GM19438 (cell line): ENCODE results near the gene TMEM120A.

Experiments
- ATAC-seq: cut with Tn5 transposase; IDR thresholded peaks from one replicate; pipeline ENCODE4 v1.9.1; 2021; ENCODE audit warnings: low read depth; ENCODE audit not compliant: unreplicated experiment

Gene TMEM120A

DNA sequence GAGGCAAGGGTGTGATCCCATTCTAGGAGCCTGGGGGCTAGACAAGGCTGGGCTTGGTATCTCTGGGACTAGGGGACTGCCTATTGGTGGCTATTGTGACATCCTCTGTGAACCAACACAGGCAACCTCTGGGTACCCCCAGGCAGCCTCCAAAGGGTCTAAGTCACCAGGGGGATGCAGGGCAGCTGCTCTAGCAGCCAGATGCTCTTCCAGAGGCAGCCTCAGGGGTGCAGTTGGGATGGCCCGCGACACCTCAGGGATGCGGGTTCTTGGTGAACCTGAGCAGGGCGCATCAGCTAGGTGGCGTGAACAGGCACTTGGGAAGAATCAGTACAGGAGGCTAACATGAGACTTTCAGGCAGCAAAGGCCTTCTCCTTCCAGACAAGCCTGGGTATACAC, 1.6 kb upstream of the TMEM120A start:
- ATAC-seq: no peak

DNA sequence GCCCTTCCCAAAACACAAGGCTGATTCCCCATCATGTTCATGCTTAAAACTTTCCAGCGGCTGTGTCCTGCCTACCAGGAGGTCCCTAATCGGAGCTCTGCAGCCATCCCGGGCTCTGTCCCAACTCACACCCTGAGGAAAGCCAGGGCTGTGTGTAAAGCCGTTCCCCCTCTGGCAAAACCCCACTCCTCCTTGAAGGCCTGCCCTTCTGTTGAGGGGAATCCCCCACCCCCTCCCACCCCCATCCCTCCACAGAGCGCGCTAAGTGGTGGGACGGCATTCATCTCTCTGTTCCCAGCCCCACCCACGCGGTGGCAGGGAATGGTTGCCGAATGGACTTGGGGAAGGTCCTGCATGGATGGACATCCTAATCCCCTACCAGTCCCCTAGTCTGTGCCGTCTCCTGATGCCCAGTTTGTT, 667 bp upstream of the TMEM120A start:
- ATAC-seq: no peak

DNA sequence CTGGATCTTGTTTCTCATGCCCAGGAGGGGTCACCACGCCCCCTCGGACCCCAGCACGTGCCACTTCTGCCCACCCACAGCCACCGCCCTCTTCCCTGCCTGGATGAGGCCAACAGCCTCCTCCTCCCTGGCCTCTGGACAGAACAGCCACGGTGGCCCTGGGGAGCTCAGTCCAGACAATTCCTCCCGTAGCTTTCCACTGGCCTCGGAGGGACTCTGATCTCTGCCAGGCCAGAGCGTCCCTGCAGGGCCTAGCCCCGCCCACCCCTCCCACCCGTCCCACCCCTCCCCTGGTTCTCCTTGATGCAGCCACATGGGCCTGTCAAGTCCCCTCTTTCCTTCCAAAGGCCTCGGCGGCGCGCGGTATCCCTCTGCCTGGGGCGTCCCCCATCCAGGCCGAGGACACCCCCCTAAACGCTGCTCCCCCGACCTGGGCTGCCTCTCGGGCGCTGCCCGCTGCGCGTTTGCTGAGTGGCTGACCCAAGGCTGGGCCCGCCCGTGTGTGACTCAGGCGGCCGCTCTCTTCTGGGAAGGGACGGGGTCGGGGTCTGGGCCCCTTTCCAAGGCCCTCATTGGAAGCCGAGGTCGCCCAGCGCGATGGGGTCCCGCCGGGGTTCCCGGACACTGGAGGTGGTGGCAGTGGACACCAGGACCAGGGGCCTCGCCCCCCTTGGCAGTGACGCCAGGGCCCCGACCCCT, 557 bp downstream of the TMEM120A start:
- peak; percentile 3 for ATAC-seq

DNA sequence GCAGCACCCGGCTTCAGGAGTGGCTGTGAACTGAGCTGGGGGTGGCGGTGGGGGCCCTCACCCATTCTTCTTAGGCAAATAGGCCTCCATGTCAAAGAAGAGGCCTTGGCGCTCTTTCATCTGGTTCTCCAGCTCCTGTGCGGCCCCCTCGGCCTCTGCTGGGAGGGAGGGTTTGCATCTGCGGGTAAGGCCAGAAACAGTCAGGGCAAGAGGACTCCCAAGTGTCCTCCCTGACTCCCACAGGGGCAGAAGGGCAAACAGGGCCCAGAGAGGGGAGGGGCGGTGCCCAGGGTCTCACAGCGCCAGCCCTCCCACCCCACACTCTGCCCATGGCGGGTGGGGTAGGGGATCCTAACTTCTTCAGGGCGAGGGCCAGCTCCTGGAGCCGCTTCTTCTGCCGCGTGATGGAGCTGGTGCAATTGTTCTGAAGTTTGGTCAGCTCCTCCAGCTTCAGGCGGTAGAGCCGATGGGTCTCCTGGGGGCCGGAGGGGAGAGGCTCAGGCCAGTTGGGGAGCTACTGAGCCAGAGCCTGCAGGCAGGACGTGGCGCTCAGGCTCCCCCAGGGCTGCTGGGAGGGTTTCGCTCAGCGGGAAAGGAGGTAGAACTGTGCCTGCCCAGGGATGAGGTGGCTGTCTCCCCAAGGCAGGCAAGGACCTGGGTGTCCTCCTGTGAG, 2.2 kb downstream of the TMEM120A start:
- no peak for ATAC-seq

DNA sequence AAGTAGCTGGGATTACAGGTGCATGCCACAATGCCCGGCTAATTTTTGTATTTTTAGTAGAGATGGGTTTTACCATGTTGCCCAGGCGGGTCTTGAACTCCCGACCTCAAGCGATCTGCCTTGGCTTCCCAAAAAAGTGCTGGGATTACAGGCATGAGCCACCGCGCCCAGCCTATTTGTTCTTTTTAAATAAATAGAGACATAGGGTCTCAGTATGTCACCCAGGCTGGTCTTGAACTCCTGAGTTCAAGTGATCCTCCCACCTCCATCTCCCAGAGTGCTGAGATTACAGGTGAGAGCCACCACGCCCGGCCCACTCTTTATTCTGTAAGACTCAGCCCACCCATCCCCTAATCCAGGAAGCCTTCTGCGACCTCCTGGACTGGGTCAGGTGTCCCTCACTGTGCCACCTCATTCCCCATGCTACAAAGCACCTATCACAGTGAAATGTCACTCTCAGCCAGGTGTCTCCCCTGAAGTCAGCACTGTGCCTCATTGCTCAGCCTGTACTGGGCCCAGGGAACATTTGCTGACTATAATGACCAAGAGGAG, 2.8 kb downstream of the TMEM120A start:
- ATAC-seq: no peak

DNA sequence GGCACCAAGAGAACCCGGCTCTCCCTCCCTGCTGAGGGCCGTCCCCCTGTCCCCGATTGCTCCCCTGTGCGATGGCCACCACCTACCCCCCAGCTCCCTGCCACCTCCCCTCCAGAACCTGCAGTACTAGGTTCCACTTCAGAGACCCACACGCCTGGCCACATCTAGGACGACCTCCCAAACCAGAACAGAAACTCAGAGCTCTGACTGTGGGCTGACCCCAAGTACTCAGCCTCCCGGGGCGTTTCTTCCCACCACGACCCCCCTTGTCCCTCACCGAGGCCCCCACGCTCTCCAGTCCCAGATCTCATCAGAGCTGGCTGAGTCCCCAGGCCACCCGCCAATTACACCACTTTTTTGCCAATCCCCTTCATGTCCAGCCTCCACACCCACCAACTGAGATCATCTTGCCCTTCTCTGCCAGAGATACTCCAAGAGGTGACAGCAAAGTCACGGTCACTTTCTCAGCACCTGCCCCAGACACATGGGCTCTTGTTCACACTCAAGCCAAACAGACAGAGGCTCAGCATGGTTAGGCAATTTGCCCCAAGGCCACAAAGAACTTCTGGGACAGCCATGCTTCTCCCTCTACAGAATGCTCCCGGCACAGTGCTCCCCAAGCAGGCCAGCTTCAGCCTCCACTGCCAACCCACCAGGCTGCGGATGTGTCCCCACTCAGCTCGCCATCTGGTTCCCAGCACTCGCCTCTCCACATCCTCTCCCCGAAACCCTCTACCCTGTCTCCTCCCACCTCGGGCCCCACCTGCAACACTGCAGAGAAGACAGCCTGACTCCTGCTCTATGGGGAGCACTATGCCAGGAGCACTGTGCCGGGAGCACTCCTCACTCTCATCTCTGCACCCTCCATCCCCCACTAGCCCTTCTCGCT, 4.7 kb downstream of the TMEM120A start:
- ATAC-seq: no peak

DNA sequence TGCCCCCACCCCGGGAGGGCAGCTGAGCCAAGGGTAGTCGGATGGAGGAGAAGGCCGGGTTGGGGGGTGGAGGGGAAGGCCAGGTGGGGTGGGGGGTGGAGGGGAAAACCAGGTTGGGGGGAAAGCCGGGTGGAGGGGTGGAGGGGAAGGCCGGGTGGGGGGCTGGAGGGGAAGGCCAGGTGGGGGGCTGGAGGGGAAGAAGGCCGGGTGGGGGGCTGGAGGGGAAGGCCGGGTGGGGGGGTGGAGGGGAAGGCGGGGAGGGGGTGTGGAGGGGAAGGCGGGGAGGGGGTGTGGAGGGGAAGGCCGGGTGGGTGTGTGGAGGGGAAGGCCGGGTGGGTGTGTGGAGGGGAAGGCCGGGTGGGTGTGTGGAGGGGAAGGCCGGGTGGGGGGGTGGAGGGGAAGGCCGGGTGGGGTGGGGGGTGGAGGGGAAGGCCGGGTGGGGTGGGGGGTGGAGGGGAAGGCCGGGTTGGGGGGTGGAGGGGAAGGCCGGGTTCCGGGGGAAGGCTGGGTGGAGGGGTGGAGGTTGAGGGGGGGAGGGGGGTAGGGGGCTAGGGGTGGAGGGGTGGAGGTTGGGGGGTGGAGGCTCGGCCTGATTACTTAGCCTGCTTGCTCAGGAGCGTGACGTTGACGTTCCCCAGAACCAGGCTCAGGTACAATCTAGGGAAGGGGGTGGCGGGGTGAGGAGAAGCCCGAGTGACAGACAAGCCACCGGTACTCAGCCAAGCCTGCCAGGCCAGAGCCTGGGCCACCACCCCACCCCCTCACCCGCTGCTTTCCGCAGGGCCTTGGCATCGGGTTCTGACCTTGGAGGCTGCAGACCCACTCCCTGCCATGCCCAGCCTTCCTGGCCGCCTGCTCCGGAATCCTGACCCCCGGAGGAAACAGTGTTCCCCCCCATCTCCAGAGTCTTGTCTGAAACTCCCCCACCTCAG, 5.6 kb downstream of the TMEM120A start:
- no peak for ATAC-seq

DNA sequence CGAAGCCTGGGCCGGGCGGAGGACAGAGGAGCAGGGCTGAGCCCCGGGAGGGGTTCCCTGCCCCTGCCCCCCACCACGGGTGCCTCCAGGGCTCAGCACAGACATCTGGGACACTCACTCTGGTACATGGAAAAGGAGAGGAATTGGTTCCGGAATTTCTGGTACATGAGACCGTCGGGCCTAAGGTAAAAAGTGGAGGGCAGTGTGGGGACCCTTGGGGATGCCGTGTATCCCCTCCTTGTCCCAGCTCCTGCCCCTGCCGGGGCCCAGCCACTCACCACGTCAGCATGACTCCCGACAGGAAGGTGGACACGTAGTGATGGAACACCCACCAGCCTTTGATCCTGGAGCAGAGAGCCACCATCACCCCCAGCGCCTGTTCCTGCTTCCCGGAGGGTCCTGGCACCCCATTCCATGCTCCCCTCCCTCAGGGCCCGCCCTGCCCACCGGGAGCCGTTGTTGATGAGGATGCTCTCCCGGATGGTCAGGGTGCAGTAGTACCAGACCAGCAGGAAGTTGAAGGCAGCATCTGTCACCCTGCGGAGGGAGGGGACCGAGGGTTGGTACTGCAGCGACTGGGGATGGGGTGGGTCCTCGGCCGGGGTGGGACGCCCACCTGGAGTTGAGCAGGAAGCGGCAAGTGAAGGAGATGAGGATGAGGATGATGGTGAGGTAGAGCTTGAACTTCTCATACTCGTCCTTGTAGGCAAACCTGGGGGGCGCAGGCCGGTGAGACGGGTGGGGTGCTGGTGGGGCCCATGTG, 6.4 kb downstream of the TMEM120A start:
- no peak for ATAC-seq

DNA sequence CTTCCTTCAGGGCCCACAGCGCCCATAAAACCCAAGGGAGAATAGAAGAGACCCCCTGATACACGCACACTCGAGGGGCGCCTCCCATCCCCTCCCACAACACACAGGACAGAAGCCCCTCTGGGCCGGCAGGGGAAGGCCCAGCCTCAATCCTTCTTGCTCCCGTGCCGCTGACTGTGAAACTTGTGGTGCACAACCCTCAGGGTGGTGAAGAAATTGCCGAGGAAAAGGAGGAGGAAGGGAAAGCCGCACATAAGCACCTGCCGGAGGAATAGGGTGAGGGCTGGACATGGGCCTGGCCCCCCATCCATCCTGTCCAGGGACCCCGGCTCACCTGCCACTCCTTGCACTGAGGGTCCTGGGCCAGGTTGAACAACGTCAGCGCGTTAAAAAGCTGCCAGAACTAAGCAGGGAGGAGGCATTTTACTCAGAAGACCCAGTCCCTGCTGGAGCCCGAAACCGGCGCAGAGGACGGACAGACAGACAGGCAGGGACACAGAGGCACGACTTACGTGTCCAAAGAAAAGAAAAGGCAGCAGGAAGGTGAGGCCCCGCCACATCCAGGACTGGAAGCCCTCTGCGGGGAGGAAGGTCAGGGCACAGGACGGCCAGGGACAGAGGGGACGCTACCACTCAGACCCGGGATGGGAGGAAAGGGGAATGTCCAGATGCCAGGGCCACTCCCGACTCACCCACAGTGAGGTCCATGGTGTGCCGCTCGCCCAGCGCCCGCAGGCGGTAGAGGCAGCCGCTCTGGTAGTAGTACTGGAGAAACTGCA, 7.2 kb downstream of the TMEM120A start:
- no peak for ATAC-seq

DNA sequence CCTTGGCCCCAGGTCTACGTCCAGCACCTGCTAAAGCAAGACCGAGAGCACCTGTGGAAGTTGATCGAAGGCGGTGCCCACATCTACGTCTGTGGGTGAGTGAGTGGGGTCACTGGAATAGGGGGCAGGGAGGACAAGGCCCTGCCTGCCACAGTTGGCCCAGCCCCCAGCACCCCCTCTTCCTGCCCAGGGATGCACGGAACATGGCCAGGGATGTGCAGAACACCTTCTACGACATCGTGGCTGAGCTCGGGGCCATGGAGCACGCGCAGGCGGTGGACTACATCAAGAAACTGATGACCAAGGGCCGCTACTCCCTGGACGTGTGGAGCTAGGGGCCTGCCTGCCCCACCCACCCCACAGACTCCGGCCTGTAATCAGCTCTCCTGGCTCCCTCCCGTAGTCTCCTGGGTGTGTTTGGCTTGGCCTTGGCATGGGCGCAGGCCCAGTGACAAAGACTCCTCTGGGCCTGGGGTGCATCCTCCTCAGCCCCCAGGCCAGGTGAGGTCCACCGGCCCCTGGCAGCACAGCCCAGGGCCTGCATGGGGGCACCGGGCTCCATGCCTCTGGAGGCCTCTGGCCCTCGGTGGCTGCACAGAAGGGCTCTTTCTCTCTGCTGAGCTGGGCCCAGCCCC, 8.1 kb downstream of the TMEM120A start:
- no peak for ATAC-seq

DNA sequence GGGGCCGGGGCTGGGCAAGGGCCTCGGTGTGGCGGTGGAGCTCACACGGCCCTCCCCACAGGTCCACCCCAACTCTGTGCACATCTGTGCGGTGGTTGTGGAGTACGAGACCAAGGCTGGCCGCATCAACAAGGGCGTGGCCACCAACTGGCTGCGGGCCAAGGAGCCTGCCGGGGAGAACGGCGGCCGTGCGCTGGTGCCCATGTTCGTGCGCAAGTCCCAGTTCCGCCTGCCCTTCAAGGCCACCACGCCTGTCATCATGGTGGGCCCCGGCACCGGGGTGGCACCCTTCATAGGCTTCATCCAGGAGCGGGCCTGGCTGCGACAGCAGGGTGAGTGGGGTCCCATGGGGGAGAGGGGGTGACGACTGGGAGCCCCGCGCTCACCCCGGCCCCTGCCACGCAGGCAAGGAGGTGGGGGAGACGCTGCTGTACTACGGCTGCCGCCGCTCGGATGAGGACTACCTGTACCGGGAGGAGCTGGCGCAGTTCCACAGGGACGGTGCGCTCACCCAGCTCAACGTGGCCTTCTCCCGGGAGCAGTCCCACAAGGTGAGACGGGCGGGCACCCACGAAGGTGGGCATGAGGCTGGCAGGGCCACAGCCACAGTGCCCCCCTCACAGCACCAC, 8.8 kb downstream of the TMEM120A start:
- no peak for ATAC-seq

DNA sequence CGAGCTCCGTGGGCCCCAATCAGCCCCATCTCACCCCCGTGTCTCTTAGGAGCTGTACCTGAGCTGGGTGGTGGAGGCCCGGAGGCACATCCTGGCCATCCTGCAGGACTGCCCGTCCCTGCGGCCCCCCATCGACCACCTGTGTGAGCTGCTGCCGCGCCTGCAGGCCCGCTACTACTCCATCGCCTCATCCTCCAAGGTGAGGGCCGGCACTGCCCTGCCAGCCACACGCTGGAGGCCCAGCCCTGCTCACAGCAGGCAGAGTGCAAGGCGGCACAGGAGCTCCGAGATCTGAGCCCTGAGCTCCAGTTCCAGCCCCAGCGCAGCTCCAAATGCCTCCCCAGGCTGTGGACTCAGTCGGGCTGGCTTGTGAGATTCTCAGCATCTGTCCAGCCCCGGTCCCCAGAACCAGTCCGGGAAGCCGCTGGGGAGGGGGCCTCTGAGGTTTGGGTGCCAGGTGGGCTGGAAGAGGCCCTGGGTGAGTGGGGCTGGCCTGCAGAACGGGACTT, 9.3 kb downstream of the TMEM120A start:
- no peak for ATAC-seq

DNA sequence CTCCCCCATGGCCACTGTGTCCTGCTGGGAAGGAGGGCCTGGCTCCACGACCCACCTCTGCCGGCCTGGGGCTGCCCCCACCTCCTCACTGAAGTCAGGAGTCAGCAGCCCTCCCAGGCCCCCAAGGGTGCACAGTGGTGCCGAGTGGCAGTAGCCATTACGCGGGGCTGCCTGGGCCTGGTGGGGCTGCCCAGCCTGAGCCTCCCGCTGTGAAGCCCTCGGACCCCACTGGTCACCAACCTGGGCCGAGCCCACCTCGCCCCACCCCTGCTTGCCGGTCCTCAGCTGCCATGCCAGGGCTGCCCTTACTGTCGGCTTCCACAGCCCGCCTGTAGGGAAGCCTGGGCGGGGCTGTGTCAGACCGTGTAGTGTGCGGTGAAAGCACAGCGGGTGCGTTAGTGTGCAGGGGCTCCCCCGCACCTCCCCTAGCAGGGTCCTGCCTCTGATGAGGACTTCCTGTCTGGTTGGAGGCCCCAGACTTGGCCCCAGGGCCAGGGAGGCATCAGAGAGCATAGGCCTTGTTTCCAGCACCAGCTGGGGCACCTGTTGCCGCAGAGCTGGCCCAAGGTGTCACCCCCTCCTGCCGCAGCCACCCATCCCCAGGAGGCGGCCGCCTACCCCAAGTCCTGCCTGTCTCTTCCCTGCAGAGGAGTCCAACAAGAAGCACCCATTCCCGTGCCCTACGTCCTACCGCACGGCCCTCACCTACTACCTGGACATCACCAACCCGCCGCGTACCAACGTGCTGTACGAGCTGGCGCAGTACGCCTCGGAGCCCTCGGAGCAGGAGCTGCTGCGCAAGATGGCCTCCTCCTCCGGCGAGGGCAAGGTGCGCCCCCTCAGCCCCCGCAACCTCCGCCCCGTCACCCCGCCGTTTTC, 10.0 kb downstream of the TMEM120A start:
- ATAC-seq: no peak

DNA sequence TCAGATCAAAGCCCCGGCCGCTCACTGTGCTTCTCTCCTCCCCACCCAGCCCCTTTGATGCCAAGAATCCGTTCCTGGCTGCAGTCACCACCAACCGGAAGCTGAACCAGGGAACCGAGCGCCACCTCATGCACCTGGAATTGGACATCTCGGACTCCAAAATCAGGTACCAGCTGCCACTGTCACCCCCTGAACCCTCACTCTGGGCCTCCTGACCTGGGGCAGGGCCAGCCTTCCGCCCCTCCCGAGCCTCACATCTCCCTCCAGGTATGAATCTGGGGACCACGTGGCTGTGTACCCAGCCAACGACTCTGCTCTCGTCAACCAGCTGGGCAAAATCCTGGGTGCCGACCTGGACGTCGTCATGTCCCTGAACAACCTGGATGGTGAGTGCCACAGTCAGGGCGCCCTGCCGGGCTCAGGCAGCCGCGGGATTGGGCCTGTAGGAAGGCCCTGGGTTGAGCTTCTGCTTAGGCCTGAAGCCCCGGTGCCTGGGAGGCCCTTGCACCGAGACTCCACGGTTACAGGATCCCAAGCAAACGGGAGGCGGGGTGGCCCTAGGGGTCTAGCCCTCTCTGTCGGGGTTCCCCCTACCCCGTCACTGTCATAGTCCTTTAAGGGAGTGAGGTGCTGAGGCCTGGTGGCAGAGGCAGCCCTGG, 10.8 kb downstream of the TMEM120A start:
- no peak for ATAC-seq

DNA sequence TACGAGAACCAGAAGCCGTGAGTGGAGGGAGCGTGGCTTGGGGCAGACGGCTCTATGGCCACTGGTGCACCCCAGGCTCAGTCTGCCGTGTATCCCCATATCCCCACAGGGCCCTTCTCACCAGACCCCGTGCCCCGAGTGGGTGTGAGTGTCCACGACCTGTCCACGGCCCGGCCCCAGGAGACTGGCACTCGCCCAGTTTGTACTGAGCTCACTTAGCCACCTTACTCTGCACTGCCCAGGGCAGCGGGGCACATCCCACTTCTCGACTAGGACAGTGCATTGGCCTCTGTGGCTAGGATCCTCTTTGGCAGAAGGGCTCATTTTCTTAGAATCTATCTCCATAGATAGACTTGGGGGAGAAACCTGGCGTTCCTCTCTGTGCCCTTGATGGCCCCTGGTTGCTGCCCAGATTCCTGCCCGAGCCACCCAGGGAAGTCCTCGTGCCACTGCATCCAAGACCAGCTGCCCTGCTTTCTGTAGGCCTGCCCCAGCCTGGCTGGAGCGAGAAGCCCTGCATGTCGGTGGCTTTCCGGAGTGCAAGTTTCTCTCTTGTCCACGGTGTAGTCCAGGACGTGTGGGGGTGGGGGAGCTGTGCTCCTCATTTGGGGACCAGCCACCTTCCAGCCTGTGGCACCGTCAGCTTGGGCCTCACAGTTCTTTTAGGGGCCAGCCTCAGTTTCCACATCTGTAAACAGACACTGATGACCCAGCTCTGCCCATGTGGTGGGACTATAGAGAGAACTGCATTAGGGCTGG, 11.9 kb downstream of the TMEM120A start:
- ATAC-seq: no peak
